Glutamatergic neuron (in vitro differentiated cells): Measurements from ENCODE around the gene NAA25. TPM values are rescaled to one million over a fixed set of nuclear protein-coding genes. Genes with fewer than 3 reads are reported as not detected.
A peak's percentile ranks its signal among the peaks of the same experiment; 100 is the strongest.

Source experiments
- DNase-seq: peaks from one replicate; pipeline ENCODE4 v3.0.0; 2022
- H3K27ac Mint-ChIP-seq: one replicate; pipeline ENCODE4 v1.8.0; 2020; ENCODE audit warnings: mild to moderate bottlenecking, mixed read lengths, inconsistent platforms; ENCODE audit not compliant: unreplicated experiment
- H3K27me3 Mint-ChIP-seq: one replicate; pipeline ENCODE4 v1.8.0; 2020; ENCODE audit warnings: mild to moderate bottlenecking, moderate library complexity, mixed read lengths, inconsistent platforms; ENCODE audit not compliant: unreplicated experiment
- H3K36me3 Mint-ChIP-seq: one replicate; pipeline ENCODE4 v1.8.0; 2020; ENCODE audit warnings: mild to moderate bottlenecking, mixed read lengths, inconsistent platforms; ENCODE audit not compliant: unreplicated experiment
- H3K4me1 Mint-ChIP-seq: one replicate; pipeline ENCODE4 v1.8.0; 2020; ENCODE audit warnings: mild to moderate bottlenecking, low read depth, mixed read lengths, inconsistent platforms; ENCODE audit not compliant: unreplicated experiment
- H3K4me3 Mint-ChIP-seq: one replicate; pipeline ENCODE4 v1.8.0; 2020; ENCODE audit warnings: mild to moderate bottlenecking, mixed read lengths, inconsistent platforms; ENCODE audit not compliant: unreplicated experiment
- H3K9me3 Mint-ChIP-seq: one replicate; pipeline ENCODE4 v1.8.0; 2020; ENCODE audit warnings: mild to moderate bottlenecking, moderate library complexity, mixed read lengths, inconsistent platforms; ENCODE audit not compliant: unreplicated experiment
- total RNA-seq: library from RNA; stranded (reverse); fragmentation: NEBNext Ultra II Directional; extraction: Animal tissue kit (Norgen Biotek cat#: 25700); gene quantifications from one replicate; pipeline ENCODE4 v1.2.1, GENCODE V29; 2021; ENCODE audit not compliant: unreplicated experiment
- TF ChIP-seq, protein P1 (sequence below): fragments of 200-600 bp; sonication (generic); IDR thresholded peaks from one replicate; pipeline ENCODE4 v1.5.0; 2021; ENCODE audit not compliant: partially characterized antibody, unreplicated experiment

Gene NAA25
- total RNA-seq, 1 donor from 2014 or later = 34.8 TPM

DNA sequence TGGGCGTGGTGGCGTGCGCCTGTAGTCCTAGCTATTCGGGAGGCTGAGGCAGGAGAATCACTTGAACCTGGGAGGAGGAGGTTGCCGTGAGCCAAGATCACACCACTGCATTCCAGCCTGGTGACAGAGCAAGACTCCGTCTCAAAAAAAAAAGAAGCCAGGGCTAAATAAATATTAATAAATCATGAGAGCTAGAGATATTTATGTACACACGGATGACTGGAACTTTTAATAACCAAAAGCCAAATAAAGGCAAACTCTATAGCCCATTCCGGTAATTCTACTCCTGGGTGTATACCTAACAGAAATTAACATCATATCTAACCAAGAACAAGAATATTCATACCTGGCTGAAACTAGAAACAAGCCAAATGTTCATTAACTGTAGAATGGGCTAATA, 9.1 kb upstream of the NAA25 start:
- DNase-seq = no peak
- Mint-ChIP-seq H3K36me3 (no peaks in the 10 kb centered on the region), H3K4me3 (no peak overlapping the region), H3K9me3 (peaks cover 2% of the 10 kb centered on the region), H3K27ac (no peak overlapping the region), H3K4me1 (peaks cover 8% of the 10 kb centered on the region), H3K27me3 (no peaks in the 10 kb centered on the region)
- TF ChIP-seq, protein P1, sequence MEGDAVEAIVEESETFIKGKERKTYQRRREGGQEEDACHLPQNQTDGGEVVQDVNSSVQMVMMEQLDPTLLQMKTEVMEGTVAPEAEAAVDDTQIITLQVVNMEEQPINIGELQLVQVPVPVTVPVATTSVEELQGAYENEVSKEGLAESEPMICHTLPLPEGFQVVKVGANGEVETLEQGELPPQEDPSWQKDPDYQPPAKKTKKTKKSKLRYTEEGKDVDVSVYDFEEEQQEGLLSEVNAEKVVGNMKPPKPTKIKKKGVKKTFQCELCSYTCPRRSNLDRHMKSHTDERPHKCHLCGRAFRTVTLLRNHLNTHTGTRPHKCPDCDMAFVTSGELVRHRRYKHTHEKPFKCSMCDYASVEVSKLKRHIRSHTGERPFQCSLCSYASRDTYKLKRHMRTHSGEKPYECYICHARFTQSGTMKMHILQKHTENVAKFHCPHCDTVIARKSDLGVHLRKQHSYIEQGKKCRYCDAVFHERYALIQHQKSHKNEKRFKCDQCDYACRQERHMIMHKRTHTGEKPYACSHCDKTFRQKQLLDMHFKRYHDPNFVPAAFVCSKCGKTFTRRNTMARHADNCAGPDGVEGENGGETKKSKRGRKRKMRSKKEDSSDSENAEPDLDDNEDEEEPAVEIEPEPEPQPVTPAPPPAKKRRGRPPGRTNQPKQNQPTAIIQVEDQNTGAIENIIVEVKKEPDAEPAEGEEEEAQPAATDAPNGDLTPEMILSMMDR = no peak

DNA sequence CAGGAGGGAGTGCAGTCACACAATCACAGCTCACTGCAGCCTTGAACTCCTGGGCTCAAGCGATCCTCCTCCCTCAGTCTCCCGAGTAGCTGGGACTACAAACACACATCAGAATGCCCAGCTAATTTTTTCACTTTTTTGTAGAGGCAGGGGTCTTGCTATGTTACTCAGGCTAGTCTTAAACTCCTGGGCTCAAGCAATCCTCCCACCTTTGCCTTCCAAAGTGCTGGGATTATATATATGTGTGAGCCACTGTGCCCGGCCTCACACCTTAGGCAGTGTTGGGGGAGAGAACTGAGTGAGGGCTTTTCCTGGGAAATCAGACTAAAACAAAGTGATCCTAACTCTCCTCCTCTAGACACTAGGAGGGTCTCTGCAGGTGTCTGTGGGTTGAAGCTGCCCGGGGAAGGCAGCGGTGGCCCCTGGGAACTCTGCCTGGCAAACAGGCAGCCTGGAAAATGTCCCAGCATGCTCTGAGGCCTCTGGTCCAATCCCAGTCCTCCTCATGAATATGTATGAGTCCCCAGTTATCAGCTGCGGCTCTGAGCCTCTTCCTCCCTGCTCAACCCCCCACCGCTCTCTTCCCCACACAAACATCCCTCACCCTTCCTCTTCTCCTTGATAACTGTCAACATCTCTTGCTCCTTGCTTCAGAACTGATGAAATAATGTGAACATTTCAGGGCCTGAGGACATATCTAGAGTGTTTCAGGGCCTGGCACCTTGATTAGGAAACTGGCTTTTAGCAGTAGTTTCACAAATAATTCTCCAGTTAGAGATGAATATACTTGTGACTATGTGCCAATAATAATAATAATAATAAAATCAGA, 7.9 kb upstream of the NAA25 start:
- peaks cover 10% of the 10 kb centered on the region for H3K4me1 Mint-ChIP-seq

DNA sequence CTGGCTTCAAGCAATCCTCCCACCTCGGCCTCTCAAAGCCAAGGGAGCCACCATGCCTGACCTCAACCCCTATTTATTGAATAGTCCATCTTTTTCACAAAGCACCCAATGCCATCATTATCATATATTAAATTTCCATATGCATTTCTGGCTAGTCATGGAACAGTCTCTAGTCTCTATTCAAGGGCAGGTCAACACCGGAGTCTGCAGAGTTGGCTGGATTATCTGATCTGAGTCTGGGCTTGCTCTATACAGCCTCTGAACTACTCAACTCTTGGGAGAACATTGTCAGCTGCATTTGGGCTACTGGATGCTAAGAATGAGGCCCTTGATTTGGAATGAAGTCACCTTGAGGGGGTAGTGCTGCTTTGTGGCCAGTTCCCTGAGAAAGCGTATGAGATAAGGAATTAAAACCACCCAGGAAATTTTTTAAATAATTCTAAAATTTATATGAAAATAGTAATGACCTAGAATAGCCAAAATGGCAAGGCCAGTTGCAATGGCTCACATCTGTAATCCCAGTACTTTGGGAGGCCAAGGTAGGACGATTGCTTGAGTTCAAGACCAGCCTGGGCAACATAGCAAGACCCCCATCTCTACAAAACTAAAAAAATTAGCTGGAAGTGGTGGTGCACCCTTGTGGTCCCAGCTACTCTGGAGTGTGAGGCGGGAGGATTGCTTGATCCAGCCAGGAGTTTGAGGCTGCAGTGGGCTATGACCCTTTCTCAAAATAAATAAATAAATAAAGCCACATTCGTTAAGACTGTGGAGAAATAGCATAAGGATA, 6.9 kb upstream of the NAA25 start:
- no peak overlapping the region for H3K27ac Mint-ChIP-seq
- H3K27me3 Mint-ChIP-seq = peaks cover 2% of the 10 kb centered on the region
- H3K4me3 Mint-ChIP-seq = no peak overlapping the region
- DNase-seq = no peak
- no peaks in the 10 kb centered on the region for H3K36me3 Mint-ChIP-seq
- no peaks in the 10 kb centered on the region for H3K9me3 Mint-ChIP-seq
- peaks cover 10% of the 10 kb centered on the region for H3K4me1 Mint-ChIP-seq
- TF ChIP-seq, protein P1 = no peak

More for the DNA sequence above, 7.9 kb upstream of the NAA25 start:
- Mint-ChIP-seq H3K9me3 (peaks cover 2% of the 10 kb centered on the region), H3K27me3 (peaks cover 2% of the 10 kb centered on the region), H3K4me3 (peak overlapping the region; percentile 66), H3K36me3 (no peaks in the 10 kb centered on the region), H3K27ac (peak overlapping the region; percentile 91)
- DNase-seq = peak; percentile 74
- TF ChIP-seq, protein P1 = no peak

DNA sequence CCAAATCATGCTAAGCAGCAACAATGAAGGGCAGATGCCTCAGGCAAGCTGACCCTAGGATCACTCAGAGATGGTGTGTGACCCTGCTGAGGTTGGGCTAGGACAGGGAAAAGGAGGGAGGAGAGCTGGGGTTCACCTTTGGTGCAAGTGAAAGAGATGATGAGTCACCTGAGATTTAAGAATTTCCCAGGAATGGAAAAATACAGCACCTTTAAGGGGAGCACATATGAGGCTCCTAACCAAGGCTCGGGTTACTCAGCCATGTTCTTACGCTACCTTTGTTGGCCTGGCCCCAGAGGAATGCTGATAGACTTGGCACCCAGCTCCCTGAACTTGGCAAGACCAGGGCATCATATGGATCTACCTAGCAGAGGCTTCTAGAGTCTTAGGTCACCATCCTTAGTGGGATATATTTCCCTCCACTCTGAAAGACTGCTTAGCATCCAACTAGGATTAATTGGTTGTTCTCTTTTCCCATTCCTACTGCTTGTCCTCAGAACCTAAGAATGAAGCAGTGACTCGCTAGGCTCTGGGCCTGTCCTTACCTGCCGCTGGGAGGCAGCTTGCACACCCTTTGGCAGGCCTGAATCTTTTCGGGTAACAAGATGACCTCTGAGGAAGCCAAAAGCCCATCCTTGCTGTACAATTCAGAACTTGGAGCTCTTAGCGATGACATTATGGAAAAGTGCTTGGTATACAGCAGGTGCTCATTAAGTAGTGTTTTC, 4.0 kb upstream of the NAA25 start:
- TF ChIP-seq, protein P1 = no peak
- H3K4me3 Mint-ChIP-seq = no peak overlapping the region
- H3K27ac Mint-ChIP-seq = no peak overlapping the region
- peaks cover 8% of the 10 kb centered on the region for H3K27me3 Mint-ChIP-seq
- no peak for DNase-seq
- H3K36me3 Mint-ChIP-seq = no peaks in the 10 kb centered on the region
- peaks cover 11% of the 10 kb centered on the region for H3K4me1 Mint-ChIP-seq
- H3K9me3 Mint-ChIP-seq = peaks cover 5% of the 10 kb centered on the region
